Activated T-helper 9 cell treated with anti-CD3 and anti-CD28 coated beads, Interleukin-2, amount 50 U/mL, for 16 hours (primary cell): Measurements from ENCODE around the gene TGFBRAP1.
"Not testable (repeated sequence)": the region's sequence is repeated elsewhere in the genome, so short reads cannot be mapped to it uniquely, and the experiment has no call there.

ENCODE experiments used
- DNase-seq: peaks from one replicate; pipeline ENCODE4 v3.0.0-alpha.2; 2020; ENCODE audit warnings: low read depth

TGFBRAP1 gene

DNA sequence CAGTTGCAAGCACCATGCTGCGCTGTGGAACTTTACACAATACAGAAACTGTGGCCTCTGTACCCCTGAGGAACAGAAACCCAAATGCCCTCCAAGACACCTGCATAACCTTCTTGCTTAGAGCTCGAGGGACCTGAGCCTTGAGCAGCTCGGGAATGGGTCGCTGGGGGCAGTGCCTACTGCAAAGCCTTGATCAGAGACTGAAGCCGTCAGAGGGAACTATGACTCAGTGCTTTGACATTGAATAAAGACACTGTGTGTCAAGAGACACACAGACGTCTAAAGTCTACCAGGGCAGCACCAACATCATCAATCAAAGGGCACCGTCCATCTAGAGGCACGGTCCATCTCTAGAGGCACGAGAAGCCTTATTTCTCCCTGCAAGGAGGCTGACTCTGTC is 57.4 kb downstream of the TGFBRAP1 start:
- no peak for DNase-seq

DNA sequence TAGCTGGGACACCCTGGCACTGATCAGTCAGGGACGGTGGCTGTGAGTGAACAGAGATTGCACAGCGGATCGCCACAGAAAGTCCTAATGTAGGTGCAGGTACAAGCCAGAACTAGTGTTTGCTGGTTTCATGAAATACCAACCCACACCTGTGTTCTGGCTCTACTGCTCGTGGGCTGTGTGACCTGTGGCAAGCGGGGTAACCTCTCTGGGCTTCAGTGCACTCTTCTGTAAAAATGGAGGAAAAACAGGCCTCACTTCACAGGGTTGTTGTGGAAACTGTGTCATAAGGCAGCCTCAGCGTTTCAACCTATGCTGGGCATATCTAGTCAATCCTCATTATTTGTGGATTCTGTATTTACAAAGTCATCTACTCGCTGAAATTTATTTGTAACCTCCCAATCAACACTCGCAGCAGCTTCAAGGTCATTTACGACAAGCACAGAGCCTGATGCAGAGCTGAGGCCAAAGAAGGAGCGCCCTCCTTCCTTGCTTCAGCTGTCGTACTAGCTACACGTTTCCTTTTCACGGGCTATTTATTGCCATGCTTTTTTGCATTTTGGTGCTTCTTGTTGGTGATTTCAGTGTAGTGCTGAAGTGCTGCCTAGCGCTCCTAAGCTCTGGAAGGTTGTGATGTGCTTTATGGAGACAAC is 58.0 kb downstream of the TGFBRAP1 start:
- no peak for DNase-seq

DNA sequence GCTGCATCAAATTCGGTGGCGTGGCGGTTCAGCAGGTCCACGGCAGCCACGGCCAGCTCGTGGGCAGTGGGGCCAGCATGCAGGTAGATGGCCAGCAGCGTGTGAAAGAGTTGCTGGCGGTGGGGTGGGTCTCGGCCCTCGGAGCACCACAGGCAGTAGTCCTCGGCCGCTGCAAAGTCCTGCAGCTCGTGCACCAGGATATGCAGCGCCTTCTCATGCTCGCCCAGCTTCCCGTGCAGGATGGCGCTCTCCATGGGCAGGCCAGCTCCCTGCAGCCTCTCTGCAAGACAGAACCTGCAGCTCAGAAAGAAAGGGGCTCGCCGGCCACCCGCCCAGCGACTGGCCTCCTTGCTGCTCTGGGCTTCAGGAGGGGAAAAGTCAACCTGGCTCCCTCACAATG is 60.1 kb downstream of the TGFBRAP1 start:
- DNase-seq = no peak

DNA sequence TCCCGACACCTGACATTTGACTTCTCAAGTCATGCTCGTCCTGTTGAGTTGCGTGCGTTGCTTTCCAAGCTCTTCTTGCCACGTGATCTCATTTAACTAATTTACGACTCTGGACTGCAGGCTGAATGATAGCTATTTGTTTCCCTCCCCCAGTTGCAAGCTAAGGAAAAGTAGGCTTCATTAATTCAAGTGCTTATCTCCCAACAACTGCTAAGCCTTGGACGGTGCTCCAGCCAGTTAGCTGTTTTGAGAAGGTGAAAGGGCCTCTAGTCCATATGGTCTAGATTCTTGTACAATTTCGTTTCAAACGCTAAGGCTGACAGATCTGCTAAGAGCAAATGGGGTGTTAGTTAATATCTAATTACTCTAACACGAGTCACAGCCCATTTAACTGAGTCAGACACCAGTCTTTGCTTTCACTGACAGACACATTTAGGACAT is 66.9 kb downstream of the TGFBRAP1 start:
- DNase-seq = no peak

DNA sequence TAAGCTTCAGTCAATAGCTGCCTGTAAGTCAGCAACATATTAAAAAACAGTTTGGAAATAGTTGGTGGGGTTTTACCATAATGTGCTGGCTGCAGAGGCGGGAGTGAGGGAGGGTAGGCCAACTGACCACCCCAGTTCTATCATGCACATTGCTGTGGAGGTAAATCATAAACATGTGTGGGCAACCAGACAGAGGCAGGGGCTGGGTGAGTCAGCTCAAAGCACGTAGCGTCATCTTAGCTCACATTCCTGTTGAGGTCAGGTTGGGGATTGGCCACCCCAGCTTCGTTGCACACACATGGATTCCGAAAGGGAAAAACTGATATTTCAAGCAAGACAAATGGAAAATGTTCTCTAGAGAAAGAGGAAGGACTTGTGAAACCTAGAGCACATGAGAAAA is 68.5 kb downstream of the TGFBRAP1 start:
- no peak for DNase-seq

DNA sequence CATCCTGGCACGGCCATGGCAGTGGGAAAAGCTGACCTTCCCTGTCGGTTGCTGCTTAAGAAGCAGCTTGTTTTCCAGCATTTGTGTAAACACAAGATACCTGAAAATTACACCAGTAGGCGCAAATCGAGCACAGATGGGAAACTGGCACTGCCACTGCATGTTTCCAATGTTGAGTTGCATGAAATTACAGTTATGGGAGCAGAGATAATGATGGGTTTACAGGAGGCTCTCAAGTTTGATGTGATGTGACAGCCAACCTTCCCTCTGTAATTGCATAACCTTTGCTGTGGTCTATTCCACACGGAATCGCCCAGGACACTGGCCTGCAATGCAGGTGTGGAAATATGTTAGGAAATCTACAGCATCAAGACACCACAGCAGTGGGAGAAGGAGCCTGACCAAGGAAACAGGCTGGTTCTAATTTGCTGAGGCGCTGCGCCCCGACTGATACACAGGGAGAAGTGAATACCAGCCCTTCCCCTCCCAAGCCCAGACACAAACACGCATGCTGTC is 70.6 kb downstream of the TGFBRAP1 start:
- no peak for DNase-seq

DNA sequence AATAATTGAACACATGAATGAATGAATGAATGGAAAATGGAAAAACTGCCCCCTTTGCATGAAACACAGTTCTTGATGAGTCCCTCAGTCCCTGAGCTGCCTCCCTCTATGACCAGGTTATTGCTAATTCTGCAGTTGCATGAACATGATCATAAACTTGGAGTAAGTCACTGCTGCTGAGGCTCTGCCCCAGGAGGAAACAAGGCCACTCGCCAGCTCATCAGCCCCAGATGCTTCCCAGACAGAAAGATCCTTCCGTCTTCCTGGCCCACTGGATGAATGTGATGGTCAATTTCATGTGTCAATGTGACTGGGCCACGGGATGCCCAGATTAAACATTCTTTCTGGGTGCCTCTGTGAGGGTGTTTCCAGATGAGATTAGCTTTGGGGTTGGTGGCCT is 71.6 kb downstream of the TGFBRAP1 start:
- no peak for DNase-seq

DNA sequence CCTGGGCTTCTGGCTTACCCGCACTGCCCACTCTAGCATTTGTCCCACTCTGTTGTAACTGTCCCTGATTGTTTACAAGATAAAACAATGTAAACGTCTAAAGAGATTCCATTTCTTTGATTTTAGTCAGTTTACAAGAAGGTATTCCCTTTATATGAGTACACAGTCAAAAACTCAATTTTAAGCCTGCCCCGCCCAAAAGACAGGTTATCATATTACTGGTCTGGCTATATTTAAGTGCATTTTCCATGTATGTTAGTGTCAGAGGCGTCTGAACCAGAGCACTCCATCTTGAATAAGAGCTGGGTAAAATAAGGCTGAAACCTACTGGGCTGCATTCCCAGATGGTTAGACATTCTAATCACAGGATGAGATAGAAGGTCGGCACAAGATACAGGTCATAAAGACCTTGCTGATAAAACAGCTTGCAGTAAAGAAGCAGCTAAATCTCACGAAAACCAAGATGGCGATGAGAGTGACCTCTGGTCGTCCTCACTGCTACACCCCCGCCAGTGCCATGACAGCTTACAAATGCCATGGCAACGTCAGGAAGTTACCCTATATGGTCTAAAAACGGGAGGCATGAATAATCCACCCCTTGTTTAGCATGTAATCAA is 73.0 kb downstream of the TGFBRAP1 start:
- DNase-seq = no peak

DNA sequence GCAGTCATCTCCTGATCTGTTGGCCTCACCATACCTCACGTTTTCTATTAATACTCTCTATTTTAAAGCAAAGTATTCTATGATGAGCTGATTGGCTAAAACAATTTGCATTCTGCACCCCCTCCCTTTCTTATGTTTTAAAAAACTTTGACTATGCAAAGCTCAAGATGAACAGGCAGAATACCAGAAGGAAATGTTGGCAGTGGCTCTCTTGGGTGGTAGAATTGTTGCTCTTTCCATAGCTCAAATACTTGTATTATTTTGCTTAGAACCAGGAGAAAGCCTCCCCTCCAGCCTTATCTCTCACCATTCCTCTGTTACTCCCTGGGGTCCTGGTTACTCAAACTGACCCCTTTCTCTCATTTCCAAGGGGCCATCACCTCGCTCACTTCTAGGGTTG is 73.6 kb downstream of the TGFBRAP1 start:
- DNase-seq = no peak

DNA sequence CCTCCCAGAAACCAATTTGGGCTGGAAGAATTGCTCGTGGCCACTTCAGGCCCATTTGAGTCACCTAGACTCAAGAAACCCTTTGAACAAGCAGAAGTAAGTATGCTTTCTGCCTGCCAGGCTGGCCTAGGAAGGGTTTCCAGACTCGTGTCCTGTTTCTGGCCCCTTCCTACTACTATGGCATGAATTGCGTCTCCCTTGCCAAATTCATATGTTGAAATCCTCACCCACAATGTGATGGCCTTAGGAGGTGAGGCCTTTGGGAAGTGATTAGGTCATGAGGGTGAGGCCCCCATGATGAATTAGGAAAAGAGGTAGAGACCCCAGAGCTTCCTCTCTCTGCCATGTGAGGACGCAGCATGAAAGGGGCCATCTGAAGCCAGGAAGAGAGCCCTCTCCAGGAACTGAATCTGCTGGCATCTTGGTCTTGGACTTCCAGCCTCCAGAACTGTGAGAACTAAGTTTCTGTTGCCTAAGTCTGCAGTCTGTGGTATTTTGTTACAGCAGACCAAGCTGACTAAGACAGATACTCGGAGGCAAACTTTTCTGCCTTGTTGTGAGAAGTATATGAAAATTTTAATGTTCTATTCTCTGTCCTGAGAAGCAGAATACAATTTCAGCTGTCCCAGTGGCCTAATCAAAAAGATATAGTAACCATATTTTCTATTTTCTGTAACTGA is 74.9 kb downstream of the TGFBRAP1 start:
- DNase-seq = no peak

DNA sequence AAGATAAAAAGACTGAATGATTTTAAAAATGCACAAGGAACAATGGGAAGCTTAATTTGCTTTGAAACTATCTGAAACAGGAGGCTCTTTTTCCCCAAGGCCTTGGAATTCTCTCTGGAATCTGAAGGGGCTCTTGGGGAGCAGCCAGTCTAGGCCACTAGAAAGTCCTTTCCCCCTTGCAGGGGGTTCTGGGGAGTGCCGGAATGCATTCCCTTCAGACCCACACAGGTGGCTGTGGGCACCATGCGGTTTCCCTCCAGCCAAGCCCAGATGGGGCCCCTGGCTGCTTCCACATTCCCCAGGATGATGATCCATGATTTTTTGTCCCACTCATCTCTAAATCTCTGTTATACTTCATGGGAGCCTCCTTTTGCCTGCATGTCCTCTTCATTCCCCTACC is 77.3 kb downstream of the TGFBRAP1 start:
- no peak for DNase-seq

DNA sequence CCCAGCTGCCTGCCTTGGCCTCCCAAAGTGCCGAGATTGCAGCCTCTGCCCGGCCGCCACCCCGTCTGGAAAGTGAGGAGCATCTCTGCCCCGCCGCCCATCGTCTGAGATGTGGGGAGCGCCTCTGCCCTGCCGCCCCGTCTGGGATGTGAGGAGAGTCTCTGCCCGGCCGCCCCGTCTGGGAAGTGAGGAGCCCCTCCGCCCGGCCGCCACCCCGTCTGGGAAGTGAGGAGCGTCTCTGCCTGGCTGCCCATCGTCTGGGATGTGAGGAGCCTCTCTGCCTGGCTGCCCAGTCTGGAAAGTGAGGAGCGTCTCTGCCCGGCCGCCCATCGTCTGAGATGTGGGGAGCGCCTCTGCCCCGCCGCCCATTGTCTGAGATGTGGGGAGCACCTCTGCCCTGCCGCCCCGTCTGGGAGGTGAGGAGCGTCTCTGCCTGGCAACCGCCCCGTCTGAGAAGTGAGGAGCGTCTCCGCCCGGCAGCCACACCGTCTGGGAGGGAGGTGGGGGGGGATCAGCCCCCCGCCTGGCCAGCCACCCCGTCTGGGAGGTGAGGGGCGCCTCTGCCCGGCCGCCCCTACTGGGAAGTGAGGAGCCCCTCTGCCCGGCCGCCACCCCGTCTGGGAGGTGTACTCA is 78.4 kb downstream of the TGFBRAP1 start:
- DNase-seq = not testable (repeated sequence)

DNA sequence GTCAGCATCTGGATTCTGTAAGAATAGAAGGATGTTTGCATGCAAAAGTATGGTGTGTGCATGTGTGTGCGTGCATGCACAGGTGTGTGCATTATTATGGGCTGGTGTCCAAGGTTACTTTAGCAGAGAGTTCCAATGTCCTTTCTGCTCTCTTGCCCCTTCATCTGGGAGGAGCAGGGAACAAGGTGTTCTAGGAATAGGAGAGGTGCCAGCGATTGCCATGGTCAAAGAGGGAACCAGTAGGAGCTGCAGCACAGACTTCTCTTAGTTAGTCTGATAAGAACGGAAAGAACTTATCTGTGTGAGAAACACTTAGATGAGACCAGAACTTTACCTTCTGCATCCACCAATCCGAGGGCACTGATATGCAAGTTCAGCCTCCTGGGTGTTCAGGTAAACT is 79.6 kb downstream of the TGFBRAP1 start:
- DNase-seq = no peak

DNA sequence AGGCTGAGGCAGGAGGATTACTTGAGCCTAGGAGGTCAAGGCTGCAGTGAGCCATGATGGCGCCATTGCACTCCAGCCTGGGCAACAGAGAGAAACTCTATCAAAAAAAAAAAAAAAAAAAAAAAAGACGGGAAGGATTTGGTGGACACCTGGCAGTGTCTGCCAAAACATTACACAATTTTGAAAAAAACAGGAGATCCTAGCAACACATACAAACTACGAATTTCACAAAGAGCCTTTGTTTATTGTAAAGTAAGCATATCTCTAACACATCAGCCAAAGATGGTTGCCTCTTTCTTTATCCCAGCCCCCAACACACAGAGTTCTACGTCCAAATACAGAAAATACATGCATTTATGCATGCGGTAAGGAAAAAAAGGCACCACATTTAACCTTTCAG is 80.4 kb downstream of the TGFBRAP1 start:
- DNase-seq = no peak

DNA sequence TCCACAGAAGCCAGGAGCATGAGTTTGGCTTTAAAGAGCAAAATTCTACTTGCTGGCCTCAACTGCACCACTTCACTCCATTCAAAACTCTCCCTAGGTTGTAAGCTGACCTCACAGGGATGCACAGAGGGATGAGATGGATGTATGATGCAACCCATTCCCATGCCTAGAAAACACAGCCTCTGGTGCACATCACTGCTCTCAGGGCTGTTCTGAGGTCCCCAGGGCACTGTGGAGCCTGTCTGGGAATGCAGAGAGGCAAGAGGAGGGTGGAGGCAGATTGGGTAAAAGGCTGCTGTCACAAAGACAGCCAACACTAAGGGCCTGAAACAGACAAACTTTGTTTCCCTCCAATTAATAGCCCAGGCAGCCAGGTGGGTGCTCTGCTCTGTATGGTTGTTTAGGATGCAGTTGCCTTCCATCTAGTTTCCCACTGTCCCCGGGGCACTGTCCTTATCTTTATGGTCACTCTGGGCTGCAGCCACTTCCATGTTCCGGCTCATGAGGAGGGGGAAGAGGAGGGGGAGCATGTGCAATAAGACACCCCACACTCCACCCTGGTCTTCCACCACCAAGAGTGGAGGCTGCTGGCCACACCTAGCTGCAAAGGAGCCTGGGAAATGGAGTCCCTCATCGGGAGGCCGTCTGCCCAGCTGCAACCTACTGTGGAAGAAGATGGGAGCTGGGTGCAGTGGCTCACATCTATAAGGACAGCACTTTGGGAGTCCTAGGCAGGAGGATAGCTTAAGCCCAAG is 81.0 kb downstream of the TGFBRAP1 start:
- no peak for DNase-seq

DNA sequence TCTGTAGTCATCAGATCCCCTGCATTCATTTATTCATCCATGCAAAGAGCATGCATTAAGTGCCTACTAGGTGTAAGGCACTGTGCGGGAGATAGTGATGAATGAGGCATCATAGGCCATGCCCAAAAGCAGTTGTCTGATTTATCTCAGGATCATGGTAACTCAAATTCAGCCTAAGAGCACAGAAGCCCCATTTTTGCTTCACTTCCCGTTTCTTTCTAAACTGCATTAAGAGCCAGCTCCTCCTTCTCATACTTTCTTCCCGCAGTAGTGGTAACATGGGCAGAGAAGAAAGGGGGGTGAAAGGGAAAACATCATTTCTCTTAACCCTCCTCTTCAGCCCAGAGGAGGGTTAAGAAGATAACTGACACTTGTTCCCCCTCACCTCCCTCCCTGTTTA is 85.1 kb downstream of the TGFBRAP1 start:
- no peak for DNase-seq

DNA sequence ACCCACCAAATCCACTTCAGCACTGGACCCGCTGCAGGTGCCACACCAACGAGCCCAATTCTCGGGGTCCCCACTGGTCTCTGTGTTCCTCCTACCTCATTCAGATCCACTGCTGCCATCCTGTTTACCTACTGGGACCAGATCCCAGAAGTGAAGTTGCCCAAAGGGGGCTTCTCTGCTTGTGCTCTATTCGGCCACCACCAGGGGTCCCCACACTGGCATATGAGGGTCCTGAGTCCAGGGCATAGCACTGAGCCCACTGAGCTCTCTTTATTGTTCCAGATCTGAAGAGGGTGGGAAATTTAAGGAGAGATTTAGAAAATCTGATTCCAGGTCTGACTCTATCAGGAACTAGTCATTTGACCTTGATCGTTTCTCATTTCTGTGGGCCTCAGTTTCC is 85.6 kb downstream of the TGFBRAP1 start:
- DNase-seq = no peak

DNA sequence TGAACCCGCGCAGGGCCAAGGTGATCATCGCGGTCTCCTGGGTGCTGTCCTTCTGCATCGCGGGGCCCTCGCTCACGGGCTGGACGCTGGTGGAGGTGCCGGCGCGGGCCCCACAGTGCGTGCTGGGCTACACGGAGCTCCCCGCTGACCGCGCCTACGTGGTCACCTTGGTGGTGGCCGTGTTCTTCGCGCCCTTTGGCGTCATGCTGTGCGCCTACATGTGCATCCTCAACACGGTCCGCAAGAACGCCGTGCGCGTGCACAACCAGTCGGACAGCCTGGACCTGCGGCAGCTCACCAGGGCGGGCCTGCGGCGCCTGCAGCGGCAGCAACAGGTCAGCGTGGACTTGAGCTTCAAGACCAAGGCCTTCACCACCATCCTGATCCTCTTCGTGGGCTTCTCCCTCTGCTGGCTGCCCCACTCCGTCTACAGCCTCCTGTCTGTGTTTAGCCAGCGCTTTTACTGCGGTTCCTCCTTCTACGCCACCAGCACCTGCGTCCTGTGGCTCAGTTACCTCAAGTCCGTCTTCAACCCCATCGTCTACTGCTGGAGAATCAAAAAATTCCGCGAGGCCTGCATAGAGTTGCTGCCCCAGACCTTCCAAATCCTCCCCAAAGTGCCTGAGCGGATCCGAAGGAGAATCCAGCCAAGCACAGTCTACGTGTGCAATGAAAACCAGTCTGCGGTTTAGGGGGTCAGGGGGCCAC is 87.1 kb downstream of the TGFBRAP1 start:
- no peak for DNase-seq

DNA sequence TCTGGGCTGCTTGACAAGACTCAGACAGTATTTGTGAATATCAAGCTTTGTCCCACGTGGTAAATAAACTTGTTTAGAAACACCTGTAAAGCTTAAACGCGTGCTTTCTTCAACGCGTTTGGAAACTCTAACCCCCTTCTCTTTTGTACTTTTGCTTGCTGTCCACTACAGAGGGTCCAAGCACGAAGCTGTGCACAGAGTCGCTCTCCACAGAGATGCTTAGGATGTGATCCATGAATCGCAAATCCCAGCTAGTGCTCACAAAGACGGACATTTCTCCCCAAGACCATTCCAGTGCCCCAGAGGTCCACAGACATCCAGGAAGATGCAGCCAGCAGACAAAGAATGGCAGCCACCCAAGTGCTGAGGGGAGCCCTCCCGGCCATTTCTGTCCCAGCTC is 88.1 kb downstream of the TGFBRAP1 start, which contains the start of gene GPR45:
TSS of gene GPR45 (plus strand) at position 301 of the 400 bp plus-strand sequence. CDS start 116 bp downstream, outside the sequence.
- no peak for DNase-seq

DNA sequence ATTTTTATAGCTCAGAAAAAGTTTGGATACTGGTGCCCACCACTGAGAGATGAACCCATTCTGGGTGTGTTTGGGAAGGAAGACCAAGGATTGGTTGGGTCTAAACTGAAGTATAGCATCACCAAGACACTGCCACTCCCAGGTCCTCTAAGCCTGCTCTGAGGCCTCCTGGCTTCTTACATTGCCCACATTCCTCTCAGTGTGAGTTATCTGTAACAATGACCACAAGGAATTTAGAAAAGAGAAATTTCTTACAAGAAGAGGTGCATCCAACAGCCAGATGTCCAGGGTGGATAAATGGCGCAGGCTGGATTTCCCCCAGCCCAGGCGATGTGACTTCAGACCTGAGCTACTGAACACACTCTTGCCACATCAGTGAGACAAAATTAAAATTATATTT is 89.6 kb downstream of the TGFBRAP1 start:
- DNase-seq = no peak

DNA sequence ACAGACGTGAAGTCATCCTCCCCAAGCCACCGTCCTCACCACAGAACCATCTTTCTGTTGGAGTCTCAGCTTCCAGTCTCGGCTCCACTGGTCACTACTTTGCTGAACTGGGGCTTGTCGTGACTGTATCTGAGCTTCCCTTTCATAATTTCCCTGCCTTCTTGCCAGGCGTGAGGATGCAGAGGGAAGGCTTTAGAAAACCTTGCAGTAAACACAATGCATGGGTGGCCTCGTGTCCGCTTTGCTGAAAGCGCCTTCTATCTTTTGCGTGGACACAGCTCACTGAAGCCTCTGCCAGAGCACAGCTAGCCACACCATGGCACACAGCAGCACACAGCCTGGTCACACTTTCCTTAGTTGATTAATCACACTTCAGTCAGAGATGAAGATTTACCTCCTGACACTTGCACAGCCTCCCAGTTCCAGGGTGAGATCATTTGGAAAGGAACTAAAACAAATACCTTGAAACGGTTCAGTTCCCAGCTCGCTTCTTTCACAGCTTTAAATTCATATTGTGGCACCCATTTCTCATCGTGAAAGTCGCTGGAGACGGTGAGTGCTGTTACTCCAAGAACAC is 90.8 kb downstream of the TGFBRAP1 start:
- DNase-seq = no peak
